Panc1 (cell line): ENCODE results near the gene PTGFRN. TPM values are rescaled to one million over a fixed set of nuclear protein-coding genes. Genes with fewer than 3 reads are reported as not detected.

Experiments used
- ATAC-seq: fragments of 200-7000 bp; cut with Tn5 transposase; 2 replicates; pipeline ENCODE4 v1.9.1; 2020; ENCODE audit warnings: mild to moderate bottlenecking, moderate library complexity
- BruUV-seq: library from RNA; stranded (reverse); fragments of 400-500 nt; replicated peaks from 2 replicates; lab custom pipeline; 2021; lab: Mats Ljungman, UMichigan
- CTCF ChIA-PET: fragments of 300-600 bp; sonication (Branson Sonifier 250); formaldehyde crosslinking; loops from one replicate; lab custom pipeline; 2022; ENCODE audit warnings: antibody characterized with exemption; lab: Charles Lee
- POLR2A ChIA-PET: fragments of 300-600 bp; sonication (Branson Sonifier 250); formaldehyde crosslinking; loops from one replicate; lab custom pipeline; 2022; ENCODE audit warnings: antibody characterized with exemption; lab: Charles Lee
- DNase-seq: peaks from one replicate; pipeline ENCODE4 v3.0.0-alpha.2; 2010; ENCODE audit warnings: low read depth, low spot score
- H3K27ac ChIP-seq: 2 replicates; pipeline ENCODE4 v1.5.1; 2011; ENCODE audit warnings: mild to moderate bottlenecking, low read length, inconsistent platforms
- H3K27me3 ChIP-seq: fragments of 200-500 bp; sonication (Bioruptor generic); 2 replicates; pipeline ENCODE4 v1.6.0; 2014; ENCODE audit warnings: low read length, inconsistent platforms; ENCODE audit not compliant: control insufficient read depth, insufficient read depth
- H3K36me3 ChIP-seq: fragments of 200-500 bp; sonication (Bioruptor generic); 2 replicates; pipeline ENCODE4 v1.5.1; 2014; ENCODE audit warnings: inconsistent platforms, mild to moderate bottlenecking, low read length, moderate library complexity; ENCODE audit not compliant: control insufficient read depth, insufficient read depth
- H3K4me1 ChIP-seq: 2 replicates; pipeline ENCODE4 v1.5.1; 2011; ENCODE audit warnings: inconsistent platforms, mild to moderate bottlenecking, low read length, moderate library complexity; ENCODE audit not compliant: control insufficient read depth, insufficient read depth
- H3K4me3 ChIP-seq, 2 experiments: 2 replicates each; pipeline ENCODE4 v1.5.1; 2011 to 2012; ENCODE audit warnings: low read depth in 2 of 2, low read length in 2 of 2, mild to moderate bottlenecking in 2 of 2, inconsistent platforms in 1 of 2, moderate library complexity in 1 of 2
- H3K9me3 ChIP-seq: fragments of 200-500 bp; sonication (Bioruptor generic); 2 replicates; pipeline ENCODE4 v1.5.1; 2014; ENCODE audit warnings: low read depth, mild to moderate bottlenecking, inconsistent platforms, low read length, moderate library complexity; ENCODE audit not compliant: control insufficient read depth, insufficient read depth
- CTCF ChIP-seq: fragments of 450-650 bp; IDR thresholded peaks from 2 replicates; pipeline ENCODE4 v1.5.1; 2017; ENCODE audit warnings: mild to moderate bottlenecking
- POLR2AphosphoS5 ChIP-seq: IDR thresholded peaks from 2 replicates; pipeline ENCODE4 v1.6.1; 2012; ENCODE audit warnings: mild to moderate bottlenecking, low read depth, low read length, moderate library complexity
- REST ChIP-seq, 2 experiments: IDR thresholded peaks; 2 replicates each; pipeline ENCODE4 v1.6.1; 2011 to 2012; ENCODE audit warnings: low read depth in 2 of 2, control low read depth in 1 of 2, low read length in 1 of 2, mild to moderate bottlenecking in 1 of 2, moderate library complexity in 1 of 2; ENCODE audit not compliant: insufficient read depth in 1 of 2
- SIN3A ChIP-seq: IDR thresholded peaks from 2 replicates; pipeline ENCODE4 v1.6.1; 2012; ENCODE audit warnings: low read depth, mild to moderate bottlenecking, low read length, moderate library complexity, borderline replicate concordance; ENCODE audit not compliant: insufficient read depth
- TCF7L2 ChIP-seq: IDR thresholded peaks from 2 replicates; pipeline ENCODE4 v1.6.1; 2011; ENCODE audit warnings: mild to moderate bottlenecking, low read depth, low read length, inconsistent platforms
- in situ Hi-C: cut with HindIII; loops from 2 replicates; pipeline ENCODE4 v1.10.0; 2016; ENCODE audit warnings: low sequenced_read_pairs, low pct_unique_long_range_greater_than_20kb
- intact Hi-C: fragments of 100-400 bp; cut with micrococcal nuclease; formaldehyde crosslinking; loops from one replicate; pipeline ENCODE4 v1.10.0; 2022; ENCODE audit not compliant: unreplicated experiment
- total RNA-seq: library from RNA; stranded (reverse); gene quantifications from one replicate; pipeline ENCODE4 v1.2.1, GENCODE V29; 2021; ENCODE audit not compliant: unreplicated experiment

PTGFRN gene
- total RNA-seq, 1 experiment from 2014 or later, result 5.2 TPM

DNA sequence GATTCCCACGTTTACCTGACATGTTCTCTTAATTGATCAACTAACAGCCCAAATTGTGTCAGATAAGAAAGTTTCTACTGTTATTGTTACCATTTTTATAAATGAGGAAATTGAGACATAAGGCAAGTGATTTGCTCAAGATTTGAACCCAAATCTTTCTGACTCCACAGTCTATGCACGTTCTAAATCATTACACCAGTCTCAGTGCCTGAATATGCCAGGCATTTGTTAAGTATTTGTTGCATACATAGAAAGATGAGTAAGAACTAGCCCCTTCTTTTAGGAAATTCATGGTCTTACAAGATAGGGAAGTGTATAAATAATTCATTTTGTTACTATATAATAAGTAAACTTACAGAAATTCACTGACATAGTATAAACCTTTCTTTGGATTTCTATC, 84.7 kb downstream of the PTGFRN start:
- ATAC-seq (no peak), DNase-seq (no peak)
- in situ Hi-C loops (no loop called here), intact Hi-C loops (no loop called here)
- Histone ChIP-seq H3K36me3 (no peaks in the 10 kb centered on the region), H3K4me1 (no peaks in the 10 kb centered on the region), H3K9me3 (no peaks in the 10 kb centered on the region), H3K27me3 (no peaks in the 10 kb centered on the region), H3K4me3 (no peak overlapping the region), H3K27ac (no peak overlapping the region)
- TF ChIP-seq CTCF, result no peak
- TF ChIP-seq POLR2AphosphoS5, result no peak
- no peak for TF ChIP-seq TCF7L2
- TF ChIP-seq REST (IDR thresholded peaks at IDR 0.05; ENCODE audit: insufficient read depth in 1 of 2, low read depth in 2 of 2, low read length in 1 of 2), result no peak
- no peak for TF ChIP-seq SIN3A
- no TSS peak for BruUV-seq
- CTCF ChIA-PET, result no interaction called here
- POLR2A ChIA-PET, result no interaction called here

- Histone ChIP-seq H3K9me3 (no peaks in the 10 kb centered on the region), H3K36me3 (no peaks in the 10 kb centered on the region), H3K27me3 (no peaks in the 10 kb centered on the region), H3K4me1 (no peaks in the 10 kb centered on the region), H3K4me3 (no peak overlapping the region), H3K27ac (no peak overlapping the region)
- ATAC-seq (no peak), DNase-seq (no peak)
- ChIA-PET CTCF (no interaction called here), POLR2A (no interaction called here)
- TF ChIP-seq SIN3A (no peak), CTCF (no peak)
- in situ Hi-C loops (no loop called here), intact Hi-C loops (no loop called here)
- no TSS peak for BruUV-seq
Observed at GRCh38 chr1:116997066-116997465, 87.3 kb downstream of the PTGFRN start.
